HG03175 (cell line): ENCODE data around the gene SRGN.
"Not testable (repeated sequence)": the region's sequence is repeated elsewhere in the genome, so short reads cannot be mapped to it uniquely, and the experiment has no call there.

Experiments
- ATAC-seq: cut with Tn5 transposase; IDR thresholded peaks from one replicate; pipeline ENCODE4 v1.9.1; 2021; ENCODE audit warnings: mild to moderate bottlenecking, moderate library complexity; ENCODE audit not compliant: unreplicated experiment

Gene SRGN

DNA sequence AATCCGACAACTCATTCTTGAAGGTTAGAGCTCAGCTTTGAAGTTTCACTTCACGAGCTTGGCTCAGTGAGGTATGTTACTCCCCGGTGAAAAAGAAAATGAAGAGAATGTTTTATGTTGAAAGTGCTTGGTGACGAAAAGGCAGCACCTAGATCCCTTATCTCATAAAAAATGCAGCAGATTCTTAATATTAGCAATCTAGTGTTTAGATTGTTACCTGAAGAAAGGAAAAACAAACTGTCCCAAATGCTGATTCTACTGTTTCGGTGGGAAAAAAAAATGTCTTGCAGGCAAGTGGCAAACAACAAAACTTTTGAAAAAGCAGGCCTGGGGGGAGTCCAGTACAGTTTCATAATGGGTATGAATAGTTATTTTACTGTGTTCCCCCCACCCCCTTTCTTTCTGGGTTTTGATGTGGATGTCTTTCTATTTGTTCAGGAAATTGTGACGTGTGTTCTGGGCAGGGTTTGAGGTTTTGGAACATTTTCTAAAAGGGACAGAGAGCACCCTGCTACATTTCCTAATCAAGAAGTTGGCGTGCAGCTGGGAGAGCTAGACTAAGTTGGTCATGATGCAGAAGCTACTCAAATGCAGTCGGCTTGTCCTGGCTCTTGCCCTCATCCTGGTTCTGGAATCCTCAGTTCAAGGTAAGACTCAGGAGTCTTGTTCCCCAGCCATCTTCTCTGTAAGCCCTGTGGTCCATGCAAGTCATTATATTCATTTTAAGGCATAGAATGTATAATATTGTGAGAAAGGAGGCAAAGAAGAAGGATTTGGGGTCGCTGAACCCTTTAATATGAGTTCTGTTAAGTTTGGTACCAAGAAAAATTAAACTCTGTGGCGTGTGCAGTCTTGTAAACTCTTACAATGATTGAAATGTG lies at the start of gene SRGN:
TSS of gene SRGN (plus strand) at position 514 of the 881 bp plus-strand sequence. CDS start at position 569, 55 bp downstream.
- ATAC-seq, result peak; percentile 50

DNA sequence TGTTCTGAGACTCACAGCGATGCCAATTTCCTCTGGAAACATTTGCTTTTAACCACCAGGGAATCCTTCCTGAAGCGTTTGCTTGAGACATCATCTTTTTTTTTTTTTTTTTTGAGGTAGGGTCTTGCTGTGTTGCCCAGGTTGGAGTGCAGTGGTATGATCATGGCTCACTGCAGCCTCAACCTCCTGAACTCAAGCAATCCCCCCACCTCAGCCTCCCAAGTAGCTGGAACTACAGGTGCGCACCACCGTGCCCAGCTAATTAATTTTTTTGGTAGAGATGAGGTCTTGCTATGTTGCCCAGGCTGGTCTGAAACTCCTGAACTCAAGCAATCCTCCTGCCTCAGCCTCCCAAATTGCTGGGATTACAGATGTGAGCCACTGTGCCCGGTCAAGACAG lies 47.0 kb upstream of the SRGN start:
- not testable (repeated sequence) for ATAC-seq

GRCh38 chr10:69042417-69042816 lies 45.5 kb upstream of the SRGN start:
- ATAC-seq, result no peak

DNA sequence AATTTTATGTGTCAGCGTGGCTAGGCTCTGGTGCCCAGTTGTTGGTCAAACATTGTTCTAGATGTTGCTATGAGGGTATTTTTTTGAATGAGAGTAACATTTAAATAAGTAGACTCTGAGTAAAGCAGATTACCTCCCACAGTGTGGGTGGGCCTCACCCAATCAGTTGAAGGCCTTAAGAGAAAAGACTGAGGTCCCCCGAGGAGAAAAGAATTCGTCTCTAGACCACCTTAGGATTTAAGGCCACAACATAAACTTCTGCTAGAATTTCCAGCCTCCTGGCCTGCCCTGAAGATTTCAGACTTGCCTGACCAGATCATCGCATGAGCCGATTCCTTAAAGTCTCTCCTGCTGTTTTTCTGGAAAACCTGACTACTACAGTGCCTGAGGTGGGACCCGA lies 45.1 kb upstream of the SRGN start:
- ATAC-seq, result no peak

DNA sequence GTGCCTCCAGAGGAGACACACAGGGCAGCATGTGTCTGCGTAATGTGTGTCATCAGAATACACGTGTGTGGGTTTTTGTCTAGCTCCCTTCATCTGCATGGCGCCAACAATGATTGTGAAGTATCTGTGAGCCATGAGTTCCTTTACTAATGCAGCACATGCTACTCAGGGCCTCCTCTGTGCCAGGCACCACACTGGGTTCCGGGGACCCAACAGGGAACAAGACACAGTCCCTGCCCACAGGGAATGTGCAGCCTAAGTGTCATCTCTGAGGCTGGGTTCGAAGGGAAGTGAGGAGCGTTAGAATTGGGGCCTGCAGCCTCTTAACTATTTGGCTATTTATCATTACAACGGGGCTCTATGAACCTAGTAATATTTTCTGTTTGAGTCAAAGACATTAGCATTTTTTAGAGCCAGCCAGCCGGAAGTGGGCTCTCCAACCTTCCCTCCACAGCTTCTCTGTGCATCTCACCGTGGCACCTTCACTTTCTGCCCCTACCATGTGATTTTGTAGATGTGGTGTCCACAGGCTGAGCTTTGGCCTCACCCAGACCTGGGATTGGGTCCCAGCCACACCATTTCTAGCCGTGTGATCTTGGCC lies 43.9 kb upstream of the SRGN start:
- ATAC-seq, result peak; percentile 63

DNA sequence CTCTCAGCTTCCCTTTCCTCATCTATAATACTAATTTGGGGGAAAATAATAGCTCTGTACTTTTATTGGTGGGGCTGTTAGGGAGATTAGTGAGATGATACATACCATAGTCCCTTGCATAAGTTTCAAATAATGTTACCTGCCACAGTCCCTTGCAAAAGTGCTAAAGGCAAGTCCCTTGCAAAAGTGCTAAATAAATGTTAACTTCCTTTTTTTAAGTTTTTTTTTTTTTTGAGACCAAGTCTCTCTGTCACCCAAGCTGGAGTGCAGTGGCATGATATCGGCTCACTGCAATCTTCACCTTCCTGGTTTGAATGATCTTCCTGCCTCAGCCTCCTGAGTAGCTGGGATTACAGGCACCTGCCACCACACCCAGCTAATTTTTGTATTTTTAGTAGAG lies 43.4 kb upstream of the SRGN start:
- peak; percentile 17 for ATAC-seq

DNA sequence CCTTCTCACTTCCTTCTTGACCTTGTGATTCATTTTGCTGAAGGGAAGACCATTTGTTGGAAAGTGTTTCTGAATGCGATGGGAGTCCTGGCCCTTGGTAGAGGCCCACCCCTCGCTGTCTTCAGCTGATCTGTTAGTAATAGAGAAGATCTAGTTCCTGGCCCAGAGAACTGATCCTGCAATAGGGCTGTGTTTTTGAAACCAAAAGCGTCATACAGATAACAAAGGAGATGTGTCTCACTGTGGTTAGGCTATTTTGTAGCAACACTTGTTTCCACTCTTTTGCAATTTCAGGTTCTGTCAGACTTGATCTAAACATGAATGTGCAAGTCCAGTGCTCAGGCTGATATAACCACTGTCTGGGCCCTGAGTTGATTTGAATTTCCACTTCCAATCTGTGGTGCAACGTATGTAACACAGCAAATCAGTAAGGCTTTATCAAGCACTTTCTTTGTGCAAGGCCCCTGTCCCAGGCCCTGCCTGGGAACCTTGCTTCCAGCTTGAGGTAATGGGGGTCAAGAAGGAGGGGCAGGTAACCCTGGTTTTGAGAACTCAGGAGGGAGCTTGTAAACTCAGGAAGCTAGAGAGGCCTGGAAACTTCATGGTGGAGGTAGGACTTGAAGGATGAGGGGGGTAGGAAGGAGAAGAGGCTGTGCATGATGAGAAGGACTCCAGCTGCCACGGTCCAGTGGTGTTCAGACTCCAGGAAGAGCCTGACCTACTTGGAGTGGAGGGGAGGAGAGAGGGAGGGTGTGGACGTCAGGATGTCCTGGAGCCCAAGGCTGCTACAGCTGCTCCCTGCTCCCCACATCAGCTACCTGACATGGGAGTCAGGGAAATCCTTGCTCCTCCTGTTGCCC lies 42.2 kb upstream of the SRGN start:
- ATAC-seq, result peak; percentile 53

DNA sequence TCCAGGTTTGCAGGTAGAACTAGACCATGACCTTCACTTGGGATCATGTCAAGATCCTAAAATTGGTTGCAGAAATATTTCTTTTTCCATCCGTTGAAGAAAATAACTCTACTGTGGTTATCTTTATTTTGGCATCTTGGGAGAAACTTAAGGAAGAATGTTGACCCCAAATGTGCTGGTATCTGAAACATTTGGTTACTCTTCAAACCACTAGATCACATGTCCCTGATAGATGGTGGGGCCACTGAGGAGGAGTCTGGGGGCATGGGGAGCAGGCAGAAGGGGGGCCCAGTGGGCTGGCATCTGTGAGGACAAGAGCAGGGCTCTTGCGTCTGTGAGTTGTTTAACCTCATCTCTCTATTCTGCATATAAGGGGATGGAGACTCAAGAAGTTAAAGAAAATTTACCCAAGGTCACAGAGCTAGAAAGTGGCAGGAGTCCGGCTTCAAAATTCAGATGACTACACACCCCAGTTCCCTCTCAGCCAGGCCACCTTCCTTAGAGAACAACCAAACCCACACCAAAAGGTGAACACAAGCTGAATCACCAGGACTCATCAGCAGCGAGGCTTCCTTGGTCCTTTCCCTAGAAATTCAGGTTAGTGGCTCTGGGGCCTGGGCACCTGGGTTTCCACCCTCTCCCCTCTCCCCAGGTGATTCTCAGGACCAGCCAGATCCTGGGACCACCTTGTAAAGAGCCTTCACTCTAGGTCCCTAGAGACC lies 40.6 kb upstream of the SRGN start:
- no peak for ATAC-seq

DNA sequence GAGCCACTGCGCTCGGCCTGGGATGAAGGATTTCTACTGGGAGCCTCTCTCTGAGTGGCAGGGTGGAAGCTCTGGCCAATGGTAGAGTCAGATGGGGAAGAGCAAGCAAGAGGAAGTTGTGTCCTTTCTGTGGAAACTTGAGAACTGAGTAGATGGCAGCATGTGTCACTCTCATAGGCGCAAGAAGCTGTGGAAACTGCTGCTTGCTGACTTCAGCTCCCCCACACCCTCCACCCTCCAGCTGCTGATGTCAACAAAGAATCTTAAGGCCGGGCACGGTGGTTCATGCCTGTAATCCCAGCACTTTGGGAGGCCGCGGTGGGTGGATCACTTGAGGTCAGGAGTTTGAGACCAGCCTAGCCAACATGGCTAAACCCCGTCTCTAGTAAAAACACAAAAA lies 39.8 kb upstream of the SRGN start:
- no peak for ATAC-seq

DNA sequence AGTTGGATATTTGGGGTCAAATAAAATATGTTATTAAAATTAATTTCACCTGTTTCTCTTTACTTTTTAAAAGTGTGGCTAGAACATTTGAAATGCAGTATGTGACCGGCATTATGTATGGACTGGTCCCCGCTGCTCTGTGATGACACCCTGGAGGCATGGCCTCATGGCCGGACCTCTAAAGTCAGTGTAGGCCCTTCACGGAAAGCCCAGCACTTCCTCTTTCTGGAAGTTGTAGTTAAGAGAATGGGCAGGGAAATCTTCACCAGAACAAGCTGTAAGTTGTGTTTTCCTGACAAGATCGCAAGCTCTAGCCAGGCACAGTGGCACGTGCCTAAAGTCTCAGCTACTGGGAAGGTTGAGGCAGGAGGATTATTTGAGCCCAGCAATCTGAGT lies 38.3 kb upstream of the SRGN start:
- ATAC-seq, result no peak

DNA sequence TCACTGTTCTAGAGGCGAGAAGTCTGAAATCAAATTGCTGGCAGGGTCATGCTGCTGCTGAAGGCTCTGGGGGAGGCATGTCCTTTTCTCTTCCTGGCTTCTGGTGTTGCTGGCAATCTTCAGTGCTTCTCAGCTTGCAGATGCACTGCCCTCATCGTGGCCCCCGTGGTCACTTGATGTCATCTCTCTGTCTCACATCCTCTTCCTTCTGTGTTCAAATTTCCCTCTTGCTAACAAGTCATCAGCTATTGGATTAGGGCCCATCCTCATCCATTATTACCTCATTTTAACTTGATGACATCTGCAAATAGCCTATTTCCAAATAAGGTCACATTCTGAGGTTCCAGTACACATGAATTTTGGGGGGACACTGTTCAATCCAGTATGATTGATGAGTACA lies 36.6 kb upstream of the SRGN start:
- ATAC-seq, result peak; percentile 39

- ATAC-seq, result no peak
Observed at GRCh38 chr10:69051710-69052487, 36.0 kb upstream of the SRGN start.

DNA sequence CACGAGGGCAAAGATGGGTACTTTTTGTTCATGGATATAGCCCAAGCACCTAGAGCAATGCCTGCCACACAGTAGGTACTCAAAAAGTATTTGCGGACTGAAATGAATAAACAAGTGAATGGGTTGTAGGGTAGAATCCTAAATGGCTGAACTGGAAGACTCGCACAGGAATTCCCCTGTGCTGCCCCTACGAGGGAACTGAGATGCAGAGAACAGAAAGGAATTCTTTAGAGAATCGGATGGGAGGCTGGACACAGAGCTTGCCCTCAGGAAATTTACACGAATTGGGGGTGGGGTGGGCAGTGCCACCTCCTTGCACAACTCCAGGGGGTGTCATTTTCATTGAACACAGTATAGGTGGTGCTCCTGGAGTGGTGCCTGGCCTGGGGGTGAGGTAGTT lies 35.2 kb upstream of the SRGN start:
- ATAC-seq, result no peak

DNA sequence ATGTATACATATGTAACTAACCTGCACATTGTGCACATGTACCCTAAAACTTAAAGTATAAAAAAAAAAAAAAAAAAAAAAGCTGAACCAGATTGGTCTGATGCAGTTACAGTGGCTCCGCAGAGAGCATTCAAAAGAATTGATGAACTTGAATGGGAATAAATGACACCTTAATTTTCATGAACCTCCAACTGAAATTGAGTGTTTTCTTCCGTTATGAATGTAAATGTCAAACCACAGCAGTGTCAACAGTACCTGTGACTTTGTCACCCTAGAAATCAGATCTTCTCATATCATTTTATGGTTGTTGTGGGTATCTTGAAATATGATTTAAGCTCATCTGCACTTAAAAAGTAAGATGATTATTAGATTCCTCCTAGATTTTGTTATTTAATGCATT lies 32.7 kb upstream of the SRGN start:
- ATAC-seq, result no peak

DNA sequence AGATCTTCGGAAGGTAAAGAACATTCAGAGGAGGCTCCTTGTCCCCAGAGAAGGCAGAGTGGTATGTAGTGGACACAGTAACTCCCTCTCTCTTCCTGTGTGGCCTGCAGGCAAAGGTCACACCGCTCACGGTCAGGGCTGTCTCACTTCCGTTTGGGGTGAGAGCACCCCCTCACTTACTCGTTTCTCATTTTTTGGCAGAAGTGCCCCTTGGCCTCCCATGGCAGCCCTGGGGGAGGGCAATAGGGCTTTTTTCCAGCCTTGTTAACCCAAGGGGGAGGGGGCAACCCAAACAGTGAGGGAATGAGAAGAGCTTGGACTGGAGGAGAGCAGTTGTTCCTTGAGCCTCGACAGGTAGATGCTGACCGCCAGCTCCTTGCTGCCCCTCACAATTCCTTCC lies 31.8 kb upstream of the SRGN start:
- ATAC-seq, result peak; percentile 44

DNA sequence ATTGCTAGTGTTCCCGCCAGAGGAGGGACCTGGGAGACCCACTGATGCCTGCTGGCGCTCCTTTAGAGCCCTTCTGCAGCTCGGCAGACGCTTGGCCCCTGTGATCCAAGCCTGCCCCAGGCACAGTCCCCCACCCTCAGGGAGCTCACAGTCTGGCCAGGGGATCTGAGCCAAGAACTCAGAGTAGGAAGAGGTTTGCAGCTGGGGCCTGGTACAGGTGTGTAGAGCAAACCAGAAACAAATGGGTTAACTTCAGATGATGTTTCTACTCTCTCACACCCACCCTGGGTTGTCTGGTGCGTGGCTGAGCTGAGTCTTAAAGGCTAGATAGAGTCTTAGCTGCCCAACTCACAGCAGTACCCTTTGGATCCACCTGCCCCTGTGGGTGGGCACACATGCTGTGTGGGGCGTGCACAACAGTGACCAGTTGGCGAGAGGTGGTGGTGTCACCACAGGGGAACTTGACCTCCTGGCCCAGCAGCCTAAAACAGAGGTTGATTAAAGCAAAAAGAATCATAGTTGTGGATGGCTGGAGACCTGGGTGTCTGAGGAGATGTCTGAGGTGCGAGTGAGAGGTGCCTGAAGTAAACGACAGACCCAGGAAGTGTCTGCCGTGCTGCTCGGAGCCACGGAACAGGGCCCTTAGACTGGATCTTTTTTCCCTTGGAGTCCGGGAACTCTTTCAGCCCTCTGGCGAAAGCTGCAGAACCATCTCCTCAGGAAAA lies 31.2 kb upstream of the SRGN start:
- ATAC-seq, result no peak

- no peak for ATAC-seq
Observed at GRCh38 chr10:69057261-69057950, 30.5 kb upstream of the SRGN start.

- ATAC-seq, result no peak
Observed at GRCh38 chr10:69057951-69058297, 30.0 kb upstream of the SRGN start.
